HL-60 (cell line): ENCODE results near the gene BRIP1.

ENCODE experiments used
- DNase-seq, 2 experiments: peaks; one replicate each; pipeline ENCODE4 v3.0.0-alpha.2; 2010 to 2020; ENCODE audit warnings: low read depth in 1 of 2, low spot score in 1 of 2
- H3K27ac ChIP-seq: fragments of 250-450 bp; sonication (Bioruptor Pico); replicated peaks from 2 replicates; pipeline ENCODE4 v1.5.1; 2020; ENCODE audit warnings: mild to moderate bottlenecking, moderate library complexity
- H3K27me3 ChIP-seq: fragments of 250-450 bp; sonication (Bioruptor Pico); 2 replicates; pipeline ENCODE4 v1.5.1; 2021; ENCODE audit warnings: mild to moderate bottlenecking, moderate library complexity; ENCODE audit not compliant: insufficient read depth, poor library complexity, severe bottlenecking
- H3K4me3 ChIP-seq: replicated peaks from 2 replicates; pipeline ENCODE4 v1.5.1; 2011; ENCODE audit warnings: mild to moderate bottlenecking, control low read depth, low read length; ENCODE audit not compliant: insufficient read depth
- GABPA ChIP-seq: IDR thresholded peaks from 2 replicates; pipeline ENCODE4 v1.6.1; 2012; ENCODE audit warnings: low read depth
- POLR2AphosphoS5 ChIP-seq: IDR thresholded peaks from 2 replicates; pipeline ENCODE4 v1.6.1; 2012; ENCODE audit warnings: low read depth
- SPI1 ChIP-seq: IDR thresholded peaks from 2 replicates; pipeline ENCODE4 v1.6.1; 2012; ENCODE audit warnings: low read depth, mild to moderate bottlenecking, borderline replicate concordance
- TF ChIP-seq, protein P1 (sequence below): IDR thresholded peaks from one replicate; pipeline ENCODE4 v1.5.1; 2011; ENCODE audit warnings: low read length, control low read depth, inconsistent platforms; ENCODE audit not compliant: insufficient read depth
- TF ChIP-seq, protein P2 (sequence below): IDR thresholded peaks from 2 replicates; pipeline ENCODE4 v1.6.1; 2012; ENCODE audit warnings: low read depth; ENCODE audit not compliant: insufficient replicate concordance

The BRIP1 gene

GRCh38 chr17:61757168-61757567, 106.2 kb downstream of the BRIP1 start:
- Histone ChIP-seq H3K27me3 (no peaks in the 10 kb centered on the region), H3K27ac (no peak overlapping the region), H3K4me3 (no peak overlapping the region)
- no peak for DNase-seq
- TF ChIP-seq SPI1 (no peak), GABPA (no peak), POLR2AphosphoS5 (no peak)
- TF ChIP-seq, protein P1, sequence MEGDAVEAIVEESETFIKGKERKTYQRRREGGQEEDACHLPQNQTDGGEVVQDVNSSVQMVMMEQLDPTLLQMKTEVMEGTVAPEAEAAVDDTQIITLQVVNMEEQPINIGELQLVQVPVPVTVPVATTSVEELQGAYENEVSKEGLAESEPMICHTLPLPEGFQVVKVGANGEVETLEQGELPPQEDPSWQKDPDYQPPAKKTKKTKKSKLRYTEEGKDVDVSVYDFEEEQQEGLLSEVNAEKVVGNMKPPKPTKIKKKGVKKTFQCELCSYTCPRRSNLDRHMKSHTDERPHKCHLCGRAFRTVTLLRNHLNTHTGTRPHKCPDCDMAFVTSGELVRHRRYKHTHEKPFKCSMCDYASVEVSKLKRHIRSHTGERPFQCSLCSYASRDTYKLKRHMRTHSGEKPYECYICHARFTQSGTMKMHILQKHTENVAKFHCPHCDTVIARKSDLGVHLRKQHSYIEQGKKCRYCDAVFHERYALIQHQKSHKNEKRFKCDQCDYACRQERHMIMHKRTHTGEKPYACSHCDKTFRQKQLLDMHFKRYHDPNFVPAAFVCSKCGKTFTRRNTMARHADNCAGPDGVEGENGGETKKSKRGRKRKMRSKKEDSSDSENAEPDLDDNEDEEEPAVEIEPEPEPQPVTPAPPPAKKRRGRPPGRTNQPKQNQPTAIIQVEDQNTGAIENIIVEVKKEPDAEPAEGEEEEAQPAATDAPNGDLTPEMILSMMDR, result no peak
- TF ChIP-seq, protein P2, sequence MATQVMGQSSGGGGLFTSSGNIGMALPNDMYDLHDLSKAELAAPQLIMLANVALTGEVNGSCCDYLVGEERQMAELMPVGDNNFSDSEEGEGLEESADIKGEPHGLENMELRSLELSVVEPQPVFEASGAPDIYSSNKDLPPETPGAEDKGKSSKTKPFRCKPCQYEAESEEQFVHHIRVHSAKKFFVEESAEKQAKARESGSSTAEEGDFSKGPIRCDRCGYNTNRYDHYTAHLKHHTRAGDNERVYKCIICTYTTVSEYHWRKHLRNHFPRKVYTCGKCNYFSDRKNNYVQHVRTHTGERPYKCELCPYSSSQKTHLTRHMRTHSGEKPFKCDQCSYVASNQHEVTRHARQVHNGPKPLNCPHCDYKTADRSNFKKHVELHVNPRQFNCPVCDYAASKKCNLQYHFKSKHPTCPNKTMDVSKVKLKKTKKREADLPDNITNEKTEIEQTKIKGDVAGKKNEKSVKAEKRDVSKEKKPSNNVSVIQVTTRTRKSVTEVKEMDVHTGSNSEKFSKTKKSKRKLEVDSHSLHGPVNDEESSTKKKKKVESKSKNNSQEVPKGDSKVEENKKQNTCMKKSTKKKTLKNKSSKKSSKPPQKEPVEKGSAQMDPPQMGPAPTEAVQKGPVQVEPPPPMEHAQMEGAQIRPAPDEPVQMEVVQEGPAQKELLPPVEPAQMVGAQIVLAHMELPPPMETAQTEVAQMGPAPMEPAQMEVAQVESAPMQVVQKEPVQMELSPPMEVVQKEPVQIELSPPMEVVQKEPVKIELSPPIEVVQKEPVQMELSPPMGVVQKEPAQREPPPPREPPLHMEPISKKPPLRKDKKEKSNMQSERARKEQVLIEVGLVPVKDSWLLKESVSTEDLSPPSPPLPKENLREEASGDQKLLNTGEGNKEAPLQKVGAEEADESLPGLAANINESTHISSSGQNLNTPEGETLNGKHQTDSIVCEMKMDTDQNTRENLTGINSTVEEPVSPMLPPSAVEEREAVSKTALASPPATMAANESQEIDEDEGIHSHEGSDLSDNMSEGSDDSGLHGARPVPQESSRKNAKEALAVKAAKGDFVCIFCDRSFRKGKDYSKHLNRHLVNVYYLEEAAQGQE, result no peak

DNA sequence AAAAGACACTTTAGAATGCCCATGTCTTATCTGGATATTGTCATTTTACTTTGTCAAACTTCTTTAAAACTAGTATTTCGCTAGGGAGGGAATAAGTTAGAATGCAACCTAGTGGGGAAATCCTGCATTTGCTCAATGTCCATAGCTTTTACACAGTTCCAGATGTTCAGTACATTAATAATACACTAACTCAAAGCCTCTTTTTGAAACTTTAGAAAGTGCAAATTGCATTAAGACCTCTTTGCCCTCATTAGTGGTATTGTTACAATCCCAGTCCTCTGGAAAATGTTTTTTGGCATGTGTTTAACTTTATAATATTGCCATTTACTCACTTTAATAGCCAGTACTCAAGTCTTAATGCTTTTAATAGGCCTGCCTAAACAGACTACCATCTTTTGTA, 106.8 kb downstream of the BRIP1 start:
- no peak for DNase-seq
- Histone ChIP-seq H3K27ac (no peak overlapping the region), H3K27me3 (no peaks in the 10 kb centered on the region), H3K4me3 (no peak overlapping the region)
- no peak for TF ChIP-seq SPI1
- TF ChIP-seq, protein P2, result no peak
- no peak for TF ChIP-seq GABPA
- TF ChIP-seq POLR2AphosphoS5, result no peak
- TF ChIP-seq, protein P1, result no peak

DNA sequence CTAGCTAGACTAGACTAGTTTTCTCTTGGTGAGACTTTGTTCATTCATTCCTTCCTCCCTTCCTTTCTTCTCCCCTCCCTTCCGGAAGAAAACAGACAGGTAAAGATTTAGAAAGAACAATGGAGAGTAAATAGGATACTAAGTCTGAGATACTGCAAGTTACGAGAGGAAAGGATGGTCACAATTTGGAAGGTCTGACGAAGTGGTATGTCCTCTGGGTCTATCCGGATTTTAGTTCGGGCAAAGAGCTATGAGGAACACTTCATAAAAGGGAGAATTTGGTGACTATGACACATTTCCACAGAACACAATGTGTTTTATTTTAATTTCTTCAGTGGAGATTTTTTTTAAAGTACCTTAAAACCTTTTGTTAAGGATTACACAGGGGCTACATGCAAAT, 107.7 kb downstream of the BRIP1 start:
- TF ChIP-seq SPI1, result no peak
- no peak for TF ChIP-seq POLR2AphosphoS5
- TF ChIP-seq, protein P2, result no peak
- no peak for TF ChIP-seq GABPA
- TF ChIP-seq, protein P1, result no peak
- Histone ChIP-seq H3K27me3 (no peaks in the 10 kb centered on the region), H3K27ac (no peak overlapping the region), H3K4me3 (no peak overlapping the region)
- no peak for DNase-seq
